Activated CD4-positive, alpha-beta T cell treated with anti-CD3 and anti-CD28 coated beads, Interleukin-2, amount 50 U/mL, for 1 hour (primary cell): Measurements from ENCODE around the gene GABRG3.
"Not testable (repeated sequence)": the region's sequence is repeated elsewhere in the genome, so short reads cannot be mapped to it uniquely, and the experiment has no call there.

Source experiments
- DNase-seq: peaks from one replicate; pipeline ENCODE4 v3.0.0-alpha.2; 2020

GABRG3 gene

GRCh38 chr15:27004226-27004625 is 33.2 kb downstream of the GABRG3 start:
- DNase-seq: not testable (repeated sequence)

DNA sequence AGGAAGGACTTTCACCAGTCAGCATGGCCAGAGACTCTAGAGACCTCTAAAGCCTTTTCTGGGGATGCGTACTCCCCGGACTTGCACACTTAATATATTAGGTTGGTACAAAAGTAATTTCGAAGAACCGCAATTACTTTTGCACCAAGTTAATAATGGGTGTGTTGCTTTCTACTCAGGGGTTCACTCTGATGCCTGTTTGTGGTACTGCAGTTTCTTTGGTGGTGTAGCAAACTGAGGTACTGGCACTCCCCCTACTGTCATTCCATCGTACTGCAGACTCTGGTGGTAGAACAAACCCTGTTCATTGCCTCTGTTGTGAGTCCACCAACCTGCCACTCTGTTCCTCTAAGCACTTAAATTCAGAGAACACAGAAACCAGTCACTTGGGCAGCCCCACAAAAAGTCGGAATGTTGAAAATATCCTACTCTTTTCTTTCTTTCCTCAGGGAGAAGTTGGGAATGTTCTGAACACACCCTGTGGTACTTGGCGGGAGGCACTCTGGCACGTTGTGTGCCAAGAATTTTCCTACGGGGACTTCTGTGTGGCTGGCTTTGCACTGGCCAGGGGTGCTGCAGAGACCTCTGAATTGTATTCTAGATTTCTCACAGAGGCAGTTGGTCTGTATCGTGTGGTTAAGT is 46.3 kb downstream of the GABRG3 start:
- DNase-seq: no peak

DNA sequence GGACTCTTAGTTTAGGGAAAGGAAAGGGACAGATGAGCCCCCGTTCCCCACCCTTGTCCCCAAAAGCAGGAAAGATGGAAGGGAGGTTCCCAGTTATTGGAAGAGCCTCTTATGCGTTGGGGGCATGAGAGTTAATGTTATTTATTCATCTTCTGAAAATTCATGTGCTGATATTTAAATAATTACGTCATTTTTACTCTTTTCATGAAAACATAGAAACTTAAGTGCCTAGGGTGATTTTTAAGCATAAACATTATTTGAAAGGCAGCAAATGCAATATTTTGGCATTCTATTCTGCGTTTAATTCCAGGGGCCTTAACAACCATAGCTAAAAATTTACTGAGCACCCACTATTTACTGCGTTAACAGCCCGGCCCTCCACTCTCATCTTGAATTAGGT is 48.7 kb downstream of the GABRG3 start:
- DNase-seq: no peak

GRCh38 chr15:27025481-27025966 is 54.5 kb downstream of the GABRG3 start:
- DNase-seq: no peak

DNA sequence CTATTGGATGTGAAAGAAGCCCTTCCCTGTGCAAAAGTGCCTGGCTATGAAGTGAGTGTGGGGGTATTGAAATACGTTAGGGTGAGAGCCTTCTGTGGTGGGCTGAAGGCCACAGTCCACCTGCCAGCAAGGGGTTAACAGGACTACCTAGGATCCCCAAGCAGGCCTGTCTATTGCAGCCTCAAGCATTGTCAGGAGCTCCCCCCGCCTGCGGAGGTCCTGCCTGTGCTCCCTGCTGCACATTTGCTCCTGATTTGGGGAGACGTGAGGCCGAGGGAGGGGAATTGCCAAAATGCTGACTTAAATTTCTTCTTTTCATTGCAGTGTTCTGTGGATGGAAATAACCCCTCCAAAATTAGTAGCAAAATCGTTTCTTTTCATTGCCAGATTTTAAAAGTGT is 56.2 kb downstream of the GABRG3 start:
- DNase-seq: no peak

DNA sequence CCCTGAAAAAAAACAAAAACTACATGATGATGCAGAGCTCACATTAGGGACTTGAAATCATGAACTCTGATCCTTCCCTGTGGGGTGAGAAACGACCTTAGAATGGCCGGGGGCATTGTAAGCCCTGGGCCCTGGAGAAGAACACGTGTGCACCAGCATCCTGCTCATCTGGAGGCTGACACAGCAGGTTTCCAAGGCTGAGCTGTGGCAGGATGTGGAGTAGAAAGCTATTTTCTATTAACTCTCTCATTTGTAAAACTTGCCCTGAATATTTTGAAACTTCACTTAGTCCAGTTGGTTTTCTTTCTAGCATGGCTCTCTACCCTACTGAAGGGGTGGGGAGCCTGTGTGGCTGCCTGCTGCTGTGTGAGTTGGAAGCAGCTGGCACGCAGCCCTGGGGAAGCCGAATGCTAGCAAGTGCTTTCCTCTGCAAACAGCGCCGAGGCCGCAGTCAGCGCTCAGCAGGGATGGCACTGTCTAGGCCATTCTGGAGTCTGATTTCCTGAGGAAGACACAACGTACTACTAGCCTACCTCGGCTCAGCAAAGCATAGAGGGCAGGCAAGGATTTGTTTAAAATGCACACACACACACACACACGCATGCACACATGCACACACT is 58.0 kb downstream of the GABRG3 start:
- DNase-seq: no peak

GRCh38 chr15:27036210-27036609 is 65.2 kb downstream of the GABRG3 start:
- DNase-seq: no peak

DNA sequence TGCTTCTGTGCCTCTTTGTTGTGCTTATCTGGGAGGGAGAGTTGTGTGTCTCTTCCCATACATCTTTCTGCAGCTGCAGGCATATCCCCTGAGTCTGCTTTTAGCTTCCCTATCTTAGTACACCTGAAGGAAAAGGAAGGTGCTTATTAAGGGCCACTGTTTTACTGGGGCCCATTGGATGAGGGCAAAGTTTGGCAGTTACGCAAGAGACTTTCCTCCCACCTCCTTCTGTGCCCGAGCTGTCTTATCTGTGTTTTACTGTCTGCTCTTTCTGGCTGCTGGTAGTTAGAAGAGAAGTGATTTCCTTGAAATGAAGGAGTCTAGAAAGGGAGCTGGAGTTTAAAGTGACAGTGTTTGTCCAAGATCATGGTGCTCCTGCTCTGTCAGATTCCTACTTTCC is 66.5 kb downstream of the GABRG3 start:
- no peak for DNase-seq

GRCh38 chr15:27039152-27039551 is 68.2 kb downstream of the GABRG3 start:
- DNase-seq: no peak

DNA sequence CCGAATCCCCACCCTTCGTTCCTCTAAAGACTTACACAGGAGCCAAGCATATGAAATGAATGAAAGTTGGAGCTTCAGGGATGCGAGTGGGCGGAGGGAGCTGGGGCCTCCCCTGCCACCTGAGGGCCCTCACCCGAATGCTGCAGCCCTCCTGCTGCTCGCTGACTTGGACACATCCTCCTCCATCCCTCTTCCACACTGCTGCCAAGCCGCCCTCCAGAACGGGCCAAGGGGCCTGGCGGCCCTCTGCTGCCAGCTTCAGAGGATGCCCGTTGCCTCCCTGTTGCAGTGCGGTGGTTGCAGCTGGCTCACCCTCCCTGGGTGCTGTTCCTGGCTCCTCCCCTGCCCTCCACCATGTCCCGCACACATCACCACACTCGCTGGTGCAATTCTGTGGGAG is 71.2 kb downstream of the GABRG3 start:
- DNase-seq: no peak

DNA sequence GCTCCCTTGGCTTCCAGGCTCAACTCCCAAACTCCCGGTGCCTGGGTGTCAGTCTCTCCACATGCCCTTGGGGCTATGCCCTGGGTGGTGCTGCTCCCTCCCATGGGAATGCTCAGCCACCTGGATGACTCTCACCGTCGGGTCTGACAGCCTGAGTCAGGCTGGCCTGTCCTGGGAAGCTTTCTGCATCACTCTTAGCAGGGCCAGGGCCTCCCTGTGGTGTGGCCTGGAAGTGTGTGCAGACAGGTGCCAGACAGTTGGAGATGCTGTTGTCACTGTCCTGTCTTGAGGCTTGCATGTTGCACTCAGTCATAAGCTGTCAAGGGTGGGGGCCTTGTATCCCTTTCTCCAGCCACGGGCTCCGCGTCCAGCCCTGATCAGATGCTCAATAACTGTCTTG is 71.7 kb downstream of the GABRG3 start:
- DNase-seq: no peak

DNA sequence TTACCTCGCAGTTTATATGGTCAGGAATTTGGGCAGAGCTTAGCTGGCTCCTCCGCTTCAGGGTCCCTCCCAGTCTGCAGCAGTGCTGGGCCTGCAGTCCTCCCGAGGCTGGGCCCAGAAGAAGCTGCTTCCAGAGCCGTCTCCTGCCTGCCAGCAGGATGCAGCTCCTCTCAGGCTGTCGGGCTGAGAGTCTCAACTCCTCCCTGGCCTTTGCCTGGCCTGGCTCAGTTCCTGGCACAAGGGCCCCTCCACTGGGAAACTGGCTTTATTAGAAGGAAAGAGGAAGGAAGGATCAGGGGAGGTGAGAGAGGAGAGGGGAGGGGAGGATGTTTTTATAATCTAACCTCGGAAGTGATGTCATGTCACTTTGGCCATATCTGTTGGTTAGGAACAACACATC is 72.8 kb downstream of the GABRG3 start:
- DNase-seq: no peak

DNA sequence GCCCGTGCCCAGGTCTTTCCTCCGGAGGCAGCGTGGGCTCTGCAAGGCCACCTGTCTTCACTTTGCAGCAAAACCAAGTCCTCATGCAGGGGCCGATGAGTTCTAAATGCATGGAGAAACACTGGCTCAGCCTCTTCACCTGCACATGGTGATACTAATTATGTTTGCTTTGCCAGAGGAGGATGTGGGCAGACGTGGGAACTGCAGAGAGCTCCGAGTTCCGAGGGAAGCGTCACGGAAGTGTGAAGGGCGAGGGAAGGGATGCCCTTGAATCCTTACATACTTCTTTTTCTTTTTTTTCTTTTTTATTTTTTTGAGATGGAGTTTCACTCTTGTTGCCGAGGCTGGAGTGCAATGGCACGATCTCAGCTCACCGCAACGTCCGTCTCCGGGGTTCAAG is 74.8 kb downstream of the GABRG3 start:
- no peak for DNase-seq

GRCh38 chr15:27046880-27047279 is 75.9 kb downstream of the GABRG3 start:
- no peak for DNase-seq

GRCh38 chr15:27050163-27050562 is 79.2 kb downstream of the GABRG3 start:
- DNase-seq: no peak

DNA sequence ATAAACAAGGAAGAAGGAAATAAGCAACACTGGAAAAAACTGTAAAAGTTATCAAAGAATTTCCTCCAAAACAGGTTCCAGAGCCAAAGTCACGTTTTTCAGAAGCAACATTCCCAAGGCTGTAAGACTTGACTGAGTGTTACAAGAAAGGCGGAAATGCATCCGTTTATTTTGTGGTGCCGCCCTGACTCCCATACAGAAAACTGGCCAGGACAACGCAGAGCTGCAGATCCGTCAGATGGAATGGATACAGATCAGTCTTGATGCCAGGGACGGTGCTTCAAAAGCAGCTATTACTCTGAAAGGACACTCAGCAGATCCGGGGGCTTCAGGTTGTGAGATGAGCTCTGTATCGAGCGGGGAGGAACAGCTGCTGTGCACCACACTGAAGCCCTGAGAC is 83.4 kb downstream of the GABRG3 start:
- no peak for DNase-seq

- DNase-seq: no peak
Observed at GRCh38 chr15:27057904-27058645, 87.1 kb downstream of the GABRG3 start.

DNA sequence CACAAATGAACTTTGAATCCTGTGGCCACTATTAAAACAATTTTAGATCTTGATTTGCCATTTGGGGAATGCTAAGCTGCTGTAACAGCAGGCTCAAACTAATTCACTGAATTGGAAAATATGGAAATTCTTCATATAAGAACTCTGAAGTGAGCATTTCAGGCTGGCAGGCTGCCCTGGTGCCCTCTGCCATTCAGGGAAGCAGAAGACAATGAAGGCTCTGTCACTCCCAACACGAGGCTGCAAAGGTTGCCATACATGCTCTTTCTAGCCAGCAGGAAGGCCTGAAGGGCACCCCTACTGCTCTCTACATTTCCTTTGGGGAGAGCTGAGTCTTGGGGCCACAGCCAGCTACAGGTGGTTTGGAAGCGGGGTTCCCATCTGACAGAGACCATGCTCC is 88.0 kb downstream of the GABRG3 start:
- no peak for DNase-seq

DNA sequence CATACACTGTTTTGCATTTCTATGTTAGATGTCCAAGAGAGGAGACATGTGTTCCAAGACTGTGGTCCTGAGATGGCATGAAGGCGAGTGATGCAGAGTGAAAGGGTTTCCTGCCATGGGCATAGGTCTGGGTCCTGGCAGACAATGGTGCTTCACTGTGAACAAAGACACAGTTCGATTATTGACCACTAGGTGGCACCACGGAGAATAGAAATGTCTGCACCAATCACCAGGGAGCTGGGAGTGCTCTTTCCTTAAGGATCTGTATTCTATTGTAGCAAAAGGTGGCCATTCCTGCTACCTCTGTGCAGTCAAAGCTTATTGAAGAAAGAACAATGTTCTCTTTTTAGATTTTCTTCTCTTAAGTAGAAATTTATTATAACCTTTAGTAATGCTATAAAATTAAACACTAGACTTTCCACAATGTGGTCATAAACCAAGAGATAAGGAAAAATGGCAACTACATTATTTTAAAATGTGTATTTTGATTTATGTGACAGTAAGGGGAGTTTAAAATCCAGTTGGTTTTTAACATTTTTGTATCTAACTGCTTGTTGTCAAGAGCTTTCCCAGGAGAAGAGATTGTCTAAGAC is 88.7 kb downstream of the GABRG3 start:
- no peak for DNase-seq

DNA sequence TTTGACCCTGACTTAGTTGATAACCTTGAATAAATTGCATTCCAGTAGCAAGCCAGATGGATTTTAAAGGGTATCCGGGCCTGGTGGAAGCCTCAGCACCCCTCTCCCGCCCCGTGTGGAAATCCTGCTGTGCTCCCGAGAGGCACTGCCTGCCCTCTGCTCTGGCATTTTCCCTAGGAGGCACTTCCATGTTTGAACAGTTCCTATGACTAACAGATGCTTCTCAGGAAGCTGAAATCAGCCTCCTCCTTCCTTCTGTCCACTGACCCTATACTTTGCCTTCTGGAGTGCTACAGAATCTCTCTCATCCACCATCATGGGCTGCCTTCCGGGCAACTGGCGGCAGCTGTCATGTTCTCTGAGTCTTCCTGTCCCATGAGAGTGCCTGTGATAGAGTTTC is 90.8 kb downstream of the GABRG3 start:
- DNase-seq: no peak

GRCh38 chr15:27062951-27063350 is 92.0 kb downstream of the GABRG3 start:
- DNase-seq: no peak

DNA sequence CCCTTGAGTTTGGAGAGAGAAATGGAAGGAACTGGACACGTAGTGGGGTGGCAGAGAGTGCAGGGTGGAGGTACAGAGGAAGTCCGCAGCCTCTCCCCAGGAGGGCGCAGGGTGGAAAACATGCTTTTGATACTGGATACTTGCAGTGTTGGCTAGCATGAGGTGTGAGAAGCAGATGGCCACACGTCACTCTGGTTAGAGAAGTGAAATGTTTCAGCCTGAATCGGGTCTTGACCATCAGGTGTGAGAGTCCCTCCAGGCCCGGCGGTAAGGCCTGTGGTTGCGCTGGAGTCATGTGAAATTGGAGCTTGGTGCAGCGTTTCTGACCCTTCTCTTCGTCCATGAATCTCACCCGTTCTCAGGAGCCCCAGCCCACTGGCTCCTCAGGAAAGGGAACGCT is 93.1 kb downstream of the GABRG3 start:
- DNase-seq: no peak

DNA sequence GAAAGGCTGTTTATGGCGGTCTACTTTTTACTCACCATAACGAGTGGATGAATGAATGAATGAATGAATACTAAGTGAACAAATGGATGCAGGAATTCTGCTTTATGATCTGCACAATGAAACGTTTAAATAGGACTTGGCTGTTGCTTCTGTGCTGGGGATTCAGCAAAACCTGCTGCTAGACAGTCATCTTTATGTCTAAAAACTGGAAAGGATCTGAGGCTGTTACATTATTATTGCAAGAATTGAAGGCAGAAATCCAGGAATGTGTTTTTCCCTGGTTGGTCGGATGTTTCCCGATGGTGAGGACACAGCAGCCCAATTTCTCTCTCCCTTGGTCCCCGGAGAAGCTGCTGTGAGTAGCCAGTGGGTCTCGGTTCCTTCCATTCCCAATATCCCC is 94.2 kb downstream of the GABRG3 start:
- DNase-seq: no peak

DNA sequence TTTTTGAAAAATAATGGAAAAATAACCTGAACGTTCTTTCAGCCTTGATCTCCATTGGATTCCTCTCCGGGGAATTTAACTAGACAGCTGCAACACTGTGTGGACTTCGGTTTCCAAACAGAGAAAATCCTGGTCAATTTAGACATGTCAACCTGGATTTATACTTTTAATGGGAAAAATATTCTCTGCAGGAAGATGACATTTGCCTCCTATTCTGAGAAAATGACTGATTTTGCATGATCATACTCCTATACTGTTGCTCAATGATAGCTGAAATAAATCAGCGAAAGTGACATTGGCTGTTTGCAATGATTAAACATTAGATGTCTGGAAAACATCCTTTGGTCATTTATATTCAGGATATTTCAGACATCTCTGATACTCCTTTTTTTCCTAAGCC is 94.8 kb downstream of the GABRG3 start:
- no peak for DNase-seq
